MM.1S (cell line): ENCODE measurements around the gene TPM4.

Experiments used
- EZH2 ChIP-seq: fragments of 300-600 bp; sonication (generic); optimal IDR thresholded peaks from 2 replicates; pipeline ENCODE3; 2017; ENCODE audit warnings: low read depth, mild to moderate bottlenecking, antibody characterized with exemption, low read length, mixed read lengths
- TF ChIP-seq, protein P1 (sequence below): fragments of 300-600 bp; sonication (generic); IDR thresholded peaks from 2 replicates; pipeline ENCODE4 v1.5.1; 2016; ENCODE audit warnings: antibody characterized with exemption, low read length, mixed read lengths

DNA sequence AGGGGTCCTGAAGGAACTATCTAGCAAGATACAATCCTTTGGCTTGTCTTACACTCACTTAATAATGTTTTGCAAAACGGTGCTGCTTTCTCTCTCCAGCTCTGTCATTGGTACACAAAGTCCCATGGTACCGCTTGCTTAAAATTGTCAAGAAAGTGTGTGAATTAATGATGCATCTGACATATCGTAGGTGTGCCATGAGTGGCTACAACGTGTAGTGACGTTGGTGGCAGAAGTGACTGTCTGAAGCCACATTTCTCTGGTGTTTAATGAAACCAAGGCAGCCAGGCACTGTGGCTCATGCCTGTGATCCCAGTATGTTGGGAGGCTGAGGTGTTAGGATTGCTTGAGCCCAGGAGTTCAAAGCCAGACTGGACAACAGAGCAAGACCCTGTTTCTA is 69.8 kb downstream of the TPM4 start:
- TF ChIP-seq, protein P1, sequence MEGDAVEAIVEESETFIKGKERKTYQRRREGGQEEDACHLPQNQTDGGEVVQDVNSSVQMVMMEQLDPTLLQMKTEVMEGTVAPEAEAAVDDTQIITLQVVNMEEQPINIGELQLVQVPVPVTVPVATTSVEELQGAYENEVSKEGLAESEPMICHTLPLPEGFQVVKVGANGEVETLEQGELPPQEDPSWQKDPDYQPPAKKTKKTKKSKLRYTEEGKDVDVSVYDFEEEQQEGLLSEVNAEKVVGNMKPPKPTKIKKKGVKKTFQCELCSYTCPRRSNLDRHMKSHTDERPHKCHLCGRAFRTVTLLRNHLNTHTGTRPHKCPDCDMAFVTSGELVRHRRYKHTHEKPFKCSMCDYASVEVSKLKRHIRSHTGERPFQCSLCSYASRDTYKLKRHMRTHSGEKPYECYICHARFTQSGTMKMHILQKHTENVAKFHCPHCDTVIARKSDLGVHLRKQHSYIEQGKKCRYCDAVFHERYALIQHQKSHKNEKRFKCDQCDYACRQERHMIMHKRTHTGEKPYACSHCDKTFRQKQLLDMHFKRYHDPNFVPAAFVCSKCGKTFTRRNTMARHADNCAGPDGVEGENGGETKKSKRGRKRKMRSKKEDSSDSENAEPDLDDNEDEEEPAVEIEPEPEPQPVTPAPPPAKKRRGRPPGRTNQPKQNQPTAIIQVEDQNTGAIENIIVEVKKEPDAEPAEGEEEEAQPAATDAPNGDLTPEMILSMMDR = no peak
- no peak for TF ChIP-seq EZH2
